Measurements from ENCODE around the gene CAMTA1. TPM values are rescaled to one million over a fixed set of nuclear protein-coding genes. Genes with fewer than 3 reads are reported as not detected.

CAMTA1 gene
- total RNA-seq, 1 donor from 2014 or later: 81.6 TPM

GRCh38 chr1:7043719-7044535, 258.7 kb downstream of the CAMTA1 start:
- no peak overlapping the region for H3K4me3 Mint-ChIP-seq (ENCODE audit: unreplicated experiment)
- H3K9me3 Mint-ChIP-seq (ENCODE audit: unreplicated experiment): no peaks in the 10 kb centered on the region
- peaks cover 20% of the 10 kb centered on the region for H3K27me3 Mint-ChIP-seq (ENCODE audit: unreplicated experiment)
- H3K4me1 Mint-ChIP-seq (ENCODE audit: unreplicated experiment): peaks cover 11% of the 10 kb centered on the region
- TF ChIP-seq, protein P1, sequence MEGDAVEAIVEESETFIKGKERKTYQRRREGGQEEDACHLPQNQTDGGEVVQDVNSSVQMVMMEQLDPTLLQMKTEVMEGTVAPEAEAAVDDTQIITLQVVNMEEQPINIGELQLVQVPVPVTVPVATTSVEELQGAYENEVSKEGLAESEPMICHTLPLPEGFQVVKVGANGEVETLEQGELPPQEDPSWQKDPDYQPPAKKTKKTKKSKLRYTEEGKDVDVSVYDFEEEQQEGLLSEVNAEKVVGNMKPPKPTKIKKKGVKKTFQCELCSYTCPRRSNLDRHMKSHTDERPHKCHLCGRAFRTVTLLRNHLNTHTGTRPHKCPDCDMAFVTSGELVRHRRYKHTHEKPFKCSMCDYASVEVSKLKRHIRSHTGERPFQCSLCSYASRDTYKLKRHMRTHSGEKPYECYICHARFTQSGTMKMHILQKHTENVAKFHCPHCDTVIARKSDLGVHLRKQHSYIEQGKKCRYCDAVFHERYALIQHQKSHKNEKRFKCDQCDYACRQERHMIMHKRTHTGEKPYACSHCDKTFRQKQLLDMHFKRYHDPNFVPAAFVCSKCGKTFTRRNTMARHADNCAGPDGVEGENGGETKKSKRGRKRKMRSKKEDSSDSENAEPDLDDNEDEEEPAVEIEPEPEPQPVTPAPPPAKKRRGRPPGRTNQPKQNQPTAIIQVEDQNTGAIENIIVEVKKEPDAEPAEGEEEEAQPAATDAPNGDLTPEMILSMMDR (IDR thresholded peaks at IDR 0.05): no peak
- no peak overlapping the region for H3K27ac Mint-ChIP-seq (ENCODE audit: unreplicated experiment)
- no peaks in the 10 kb centered on the region for H3K36me3 Mint-ChIP-seq (ENCODE audit: unreplicated experiment)
- no peak for DNase-seq (ENCODE audit: extremely low spot score, unreplicated experiment)

DNA sequence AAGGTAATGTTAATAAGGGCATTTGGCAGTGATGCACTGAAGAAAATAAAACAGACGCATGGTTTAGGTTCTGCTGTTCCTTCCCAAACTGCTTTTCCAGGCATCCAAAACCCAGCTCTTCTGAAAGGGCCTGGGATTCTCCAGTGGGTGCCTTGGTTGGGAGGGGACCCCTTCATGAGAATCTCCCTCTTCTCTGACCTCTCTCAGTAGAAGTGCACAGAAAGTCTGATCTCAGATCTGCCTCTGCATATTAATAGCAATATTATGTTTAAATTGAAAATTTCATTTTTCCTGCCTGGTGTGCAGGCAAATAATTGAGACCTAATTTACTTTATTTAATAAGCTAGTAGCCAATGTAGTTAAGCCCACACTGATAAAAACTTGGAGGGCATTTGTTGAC, 260.6 kb downstream of the CAMTA1 start:
- no peak overlapping the region for H3K27ac Mint-ChIP-seq (ENCODE audit: unreplicated experiment)
- peaks cover 11% of the 10 kb centered on the region for H3K4me1 Mint-ChIP-seq (ENCODE audit: unreplicated experiment)
- no peak overlapping the region for H3K4me3 Mint-ChIP-seq (ENCODE audit: unreplicated experiment)
- H3K36me3 Mint-ChIP-seq (ENCODE audit: unreplicated experiment): no peaks in the 10 kb centered on the region
- TF ChIP-seq, protein P1 (IDR thresholded peaks at IDR 0.05): no peak
- no peak for DNase-seq (ENCODE audit: extremely low spot score, unreplicated experiment)
- peaks cover 17% of the 10 kb centered on the region for H3K27me3 Mint-ChIP-seq (ENCODE audit: unreplicated experiment)
- no peaks in the 10 kb centered on the region for H3K9me3 Mint-ChIP-seq (ENCODE audit: unreplicated experiment)

- Mint-ChIP-seq H3K4me1 (ENCODE audit: unreplicated experiment) (peaks cover 11% of the 10 kb centered on the region), H3K27ac (ENCODE audit: unreplicated experiment) (no peak overlapping the region), H3K9me3 (ENCODE audit: unreplicated experiment) (no peaks in the 10 kb centered on the region), H3K27me3 (ENCODE audit: unreplicated experiment) (peaks cover 17% of the 10 kb centered on the region), H3K4me3 (ENCODE audit: unreplicated experiment) (no peak overlapping the region), H3K36me3 (ENCODE audit: unreplicated experiment) (no peaks in the 10 kb centered on the region)
- peak; percentile 92 for DNase-seq (ENCODE audit: extremely low spot score, unreplicated experiment)
- TF ChIP-seq, protein P1 (IDR thresholded peaks at IDR 0.05): no peak
These were observed 261.1 kb downstream of the CAMTA1 start for GRCh38 chr1:7046314-7046713.

DNA sequence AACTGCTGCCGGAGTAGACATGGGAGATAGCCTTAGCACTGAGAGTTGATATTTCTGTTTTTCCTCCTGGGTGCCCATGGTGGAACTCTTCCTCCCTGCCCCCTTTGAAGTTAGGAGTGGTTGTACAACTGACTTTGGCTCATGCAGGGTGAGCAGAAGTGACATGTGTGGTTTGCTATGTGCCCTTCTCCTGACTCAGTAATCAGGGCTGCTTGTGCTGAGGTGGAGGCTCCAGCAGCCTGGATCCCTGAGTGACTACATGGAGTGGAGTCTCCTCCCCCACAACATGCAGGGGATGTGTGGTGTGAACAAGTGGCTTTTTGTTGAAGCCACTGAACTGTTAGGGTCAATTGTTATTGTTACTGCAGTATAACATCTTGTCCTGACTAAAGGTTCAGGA, 261.6 kb downstream of the CAMTA1 start:
- H3K36me3 Mint-ChIP-seq (ENCODE audit: unreplicated experiment): no peaks in the 10 kb centered on the region
- no peaks in the 10 kb centered on the region for H3K9me3 Mint-ChIP-seq (ENCODE audit: unreplicated experiment)
- H3K27me3 Mint-ChIP-seq (ENCODE audit: unreplicated experiment): peaks cover 14% of the 10 kb centered on the region
- DNase-seq (ENCODE audit: extremely low spot score, unreplicated experiment): no peak
- no peak overlapping the region for H3K4me3 Mint-ChIP-seq (ENCODE audit: unreplicated experiment)
- no peak overlapping the region for H3K27ac Mint-ChIP-seq (ENCODE audit: unreplicated experiment)
- H3K4me1 Mint-ChIP-seq (ENCODE audit: unreplicated experiment): peaks cover 11% of the 10 kb centered on the region
- TF ChIP-seq, protein P1 (IDR thresholded peaks at IDR 0.05): no peak

DNA sequence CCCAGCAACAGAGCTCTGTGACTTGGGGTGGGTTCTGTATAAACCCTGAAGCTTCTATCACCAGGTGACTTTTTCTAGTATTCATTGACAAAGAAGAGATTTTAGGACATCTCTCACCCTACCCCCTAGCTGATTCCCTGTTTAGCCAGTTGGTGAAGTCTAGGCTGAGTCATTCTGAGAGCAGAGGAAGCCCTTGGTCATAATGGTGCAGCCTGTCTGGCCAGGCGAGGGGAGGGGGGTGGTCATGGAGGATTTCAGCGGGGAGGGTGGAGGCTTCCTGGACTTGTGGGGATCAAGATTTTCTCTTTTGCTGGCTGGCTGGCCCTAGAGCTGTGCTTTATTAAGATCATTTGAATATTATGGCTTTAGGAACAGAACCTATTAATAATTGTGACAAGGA, 262.6 kb downstream of the CAMTA1 start:
- TF ChIP-seq, protein P1 (IDR thresholded peaks at IDR 0.05): no peak
- H3K27me3 Mint-ChIP-seq (ENCODE audit: unreplicated experiment): peaks cover 21% of the 10 kb centered on the region
- no peaks in the 10 kb centered on the region for H3K9me3 Mint-ChIP-seq (ENCODE audit: unreplicated experiment)
- H3K4me3 Mint-ChIP-seq (ENCODE audit: unreplicated experiment): no peak overlapping the region
- DNase-seq (ENCODE audit: extremely low spot score, unreplicated experiment): no peak
- no peak overlapping the region for H3K27ac Mint-ChIP-seq (ENCODE audit: unreplicated experiment)
- H3K36me3 Mint-ChIP-seq (ENCODE audit: unreplicated experiment): no peaks in the 10 kb centered on the region
- peaks cover 11% of the 10 kb centered on the region for H3K4me1 Mint-ChIP-seq (ENCODE audit: unreplicated experiment)
